Measurements from ENCODE around the gene RBMS1.

DNA sequence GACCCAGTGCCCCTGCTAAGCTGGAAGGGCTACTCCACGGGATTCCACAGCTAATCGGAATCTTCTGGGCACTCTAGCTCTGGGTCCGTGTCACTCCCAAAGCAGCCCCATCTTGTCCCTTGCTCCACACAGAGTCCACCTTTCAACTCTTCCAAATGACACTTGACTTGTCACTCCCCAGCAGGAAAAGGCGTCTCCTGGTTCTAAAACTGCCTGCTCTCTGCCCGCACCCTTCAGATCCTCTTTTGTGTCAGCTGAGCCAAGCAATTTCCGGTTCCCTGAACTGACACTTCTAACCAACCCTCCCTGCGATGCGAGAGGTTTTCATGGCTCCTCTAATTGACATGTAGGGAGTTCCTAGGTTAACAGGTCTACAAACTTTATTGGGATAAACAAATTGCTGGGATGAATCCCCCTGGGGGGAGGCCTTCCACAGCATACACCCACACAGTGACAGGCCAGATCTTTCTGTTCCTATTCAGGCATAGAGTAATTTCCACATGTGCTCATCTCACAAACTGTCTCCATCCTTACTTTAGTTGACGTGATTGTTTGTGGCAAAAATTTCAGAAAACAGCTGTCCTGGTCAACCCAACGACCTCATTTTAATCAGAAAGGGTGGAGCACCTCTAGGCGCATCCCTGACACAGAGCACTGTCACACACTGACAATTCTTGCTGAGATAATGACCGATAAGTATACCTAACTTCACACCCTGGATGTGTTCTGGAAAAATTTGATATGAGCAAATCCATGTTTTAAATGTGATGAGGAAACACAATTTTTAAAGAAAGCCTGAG is 104.9 kb downstream of the RBMS1 start:
- TF ChIP-seq, protein P1, sequence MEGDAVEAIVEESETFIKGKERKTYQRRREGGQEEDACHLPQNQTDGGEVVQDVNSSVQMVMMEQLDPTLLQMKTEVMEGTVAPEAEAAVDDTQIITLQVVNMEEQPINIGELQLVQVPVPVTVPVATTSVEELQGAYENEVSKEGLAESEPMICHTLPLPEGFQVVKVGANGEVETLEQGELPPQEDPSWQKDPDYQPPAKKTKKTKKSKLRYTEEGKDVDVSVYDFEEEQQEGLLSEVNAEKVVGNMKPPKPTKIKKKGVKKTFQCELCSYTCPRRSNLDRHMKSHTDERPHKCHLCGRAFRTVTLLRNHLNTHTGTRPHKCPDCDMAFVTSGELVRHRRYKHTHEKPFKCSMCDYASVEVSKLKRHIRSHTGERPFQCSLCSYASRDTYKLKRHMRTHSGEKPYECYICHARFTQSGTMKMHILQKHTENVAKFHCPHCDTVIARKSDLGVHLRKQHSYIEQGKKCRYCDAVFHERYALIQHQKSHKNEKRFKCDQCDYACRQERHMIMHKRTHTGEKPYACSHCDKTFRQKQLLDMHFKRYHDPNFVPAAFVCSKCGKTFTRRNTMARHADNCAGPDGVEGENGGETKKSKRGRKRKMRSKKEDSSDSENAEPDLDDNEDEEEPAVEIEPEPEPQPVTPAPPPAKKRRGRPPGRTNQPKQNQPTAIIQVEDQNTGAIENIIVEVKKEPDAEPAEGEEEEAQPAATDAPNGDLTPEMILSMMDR (IDR thresholded peaks at IDR 0.05; ENCODE audit: low read depth, low read length): no peak
- no peak for TF ChIP-seq EZH2phosphoT487 (IDR thresholded peaks at IDR 0.05; ENCODE audit: low read depth)

Measured in OCI-LY3 (cell line).